GM12875 (cell line): ENCODE data around the gene ITK.

Experiments
- H3K4me3 ChIP-seq: one replicate; pipeline ENCODE4 v1.5.1; 2011; ENCODE audit warnings: low read depth, low read length, control low read depth
- TF ChIP-seq, protein P1 (sequence below): IDR thresholded peaks from 2 replicates; pipeline ENCODE4 v1.5.1; 2011; ENCODE audit warnings: low read depth, mild to moderate bottlenecking, control low read depth, inconsistent platforms, low read length, moderate library complexity, borderline replicate concordance; ENCODE audit not compliant: insufficient read depth

The ITK gene

DNA sequence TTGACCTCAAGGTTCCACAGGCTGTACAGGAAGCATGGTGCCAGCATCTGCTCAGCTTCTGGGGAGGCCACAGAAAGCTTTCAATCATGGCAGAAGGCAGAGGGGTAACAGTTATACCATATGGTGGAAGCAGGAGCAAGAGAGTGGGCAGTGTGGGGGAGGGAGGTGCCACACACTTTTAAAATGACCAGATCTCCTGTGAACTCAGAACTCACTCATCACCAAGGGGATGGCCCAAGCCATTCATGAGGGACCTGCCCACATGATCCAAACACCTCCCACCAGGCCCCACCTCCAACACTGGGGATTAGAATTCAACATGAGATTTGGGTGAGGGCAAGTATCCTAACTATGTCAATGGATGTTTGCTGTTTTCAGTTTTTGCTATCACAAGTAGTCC is 101.5 kb downstream of the ITK start:
- H3K4me3 ChIP-seq, result no peak overlapping the region
- TF ChIP-seq, protein P1, sequence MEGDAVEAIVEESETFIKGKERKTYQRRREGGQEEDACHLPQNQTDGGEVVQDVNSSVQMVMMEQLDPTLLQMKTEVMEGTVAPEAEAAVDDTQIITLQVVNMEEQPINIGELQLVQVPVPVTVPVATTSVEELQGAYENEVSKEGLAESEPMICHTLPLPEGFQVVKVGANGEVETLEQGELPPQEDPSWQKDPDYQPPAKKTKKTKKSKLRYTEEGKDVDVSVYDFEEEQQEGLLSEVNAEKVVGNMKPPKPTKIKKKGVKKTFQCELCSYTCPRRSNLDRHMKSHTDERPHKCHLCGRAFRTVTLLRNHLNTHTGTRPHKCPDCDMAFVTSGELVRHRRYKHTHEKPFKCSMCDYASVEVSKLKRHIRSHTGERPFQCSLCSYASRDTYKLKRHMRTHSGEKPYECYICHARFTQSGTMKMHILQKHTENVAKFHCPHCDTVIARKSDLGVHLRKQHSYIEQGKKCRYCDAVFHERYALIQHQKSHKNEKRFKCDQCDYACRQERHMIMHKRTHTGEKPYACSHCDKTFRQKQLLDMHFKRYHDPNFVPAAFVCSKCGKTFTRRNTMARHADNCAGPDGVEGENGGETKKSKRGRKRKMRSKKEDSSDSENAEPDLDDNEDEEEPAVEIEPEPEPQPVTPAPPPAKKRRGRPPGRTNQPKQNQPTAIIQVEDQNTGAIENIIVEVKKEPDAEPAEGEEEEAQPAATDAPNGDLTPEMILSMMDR, result no peak

DNA sequence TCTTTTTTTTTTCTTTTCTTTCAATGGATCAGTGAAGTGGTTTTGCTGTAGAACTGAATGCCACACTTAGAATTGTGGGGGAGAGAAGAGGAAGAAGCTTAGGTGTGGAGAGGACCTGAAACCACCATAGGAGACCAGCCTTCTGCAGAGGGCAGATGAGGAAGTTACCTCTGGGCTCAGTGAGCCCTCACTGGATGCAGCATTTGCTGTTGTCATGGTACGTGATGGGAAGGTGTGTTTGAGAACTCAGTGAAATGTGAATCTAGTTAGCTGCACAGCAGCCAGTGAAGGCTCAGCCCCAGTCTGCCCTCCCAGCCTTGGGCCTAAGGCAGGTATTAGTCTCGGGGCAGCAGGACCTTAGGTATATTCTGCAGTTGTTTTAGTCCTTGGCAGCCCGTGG is 102.8 kb downstream of the ITK start:
- TF ChIP-seq, protein P1, result no peak
- H3K4me3 ChIP-seq, result no peak overlapping the region

DNA sequence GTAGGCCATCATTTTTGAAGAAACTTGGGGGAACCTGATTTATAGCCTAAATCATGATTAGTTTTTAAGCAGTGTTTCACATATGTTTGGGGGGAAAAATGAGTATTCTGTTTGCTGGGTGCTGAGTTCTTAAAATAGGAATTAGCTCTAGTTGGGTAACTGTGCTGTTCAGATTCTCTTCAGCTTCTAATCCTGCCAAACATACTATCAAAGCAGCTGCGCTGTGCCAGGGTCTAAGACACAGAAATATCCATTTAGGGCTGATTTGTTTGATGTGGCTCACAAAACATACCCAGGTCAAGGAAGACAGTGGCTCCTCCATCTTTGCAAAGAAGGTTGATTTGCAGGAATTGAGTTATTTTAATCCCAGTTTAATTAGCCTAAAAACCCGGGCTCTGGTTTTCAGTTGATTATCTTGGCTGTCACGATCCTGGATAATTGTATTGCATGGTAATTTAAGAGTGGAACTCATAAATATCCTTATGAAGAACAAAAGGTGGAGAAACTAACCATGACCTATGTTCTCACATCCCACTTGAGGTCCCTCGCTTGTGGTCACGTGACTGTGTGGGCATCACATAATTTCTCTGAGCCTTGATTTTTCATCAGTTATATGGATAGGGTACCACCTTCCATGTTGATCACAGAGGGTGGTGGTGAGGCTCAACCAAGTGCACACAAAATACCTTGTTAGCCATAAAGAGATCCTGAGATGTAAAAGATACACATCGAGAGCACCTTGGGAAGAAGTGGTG is 104.0 kb downstream of the ITK start:
- H3K4me3 ChIP-seq, result no peak overlapping the region
- TF ChIP-seq, protein P1, result no peak

DNA sequence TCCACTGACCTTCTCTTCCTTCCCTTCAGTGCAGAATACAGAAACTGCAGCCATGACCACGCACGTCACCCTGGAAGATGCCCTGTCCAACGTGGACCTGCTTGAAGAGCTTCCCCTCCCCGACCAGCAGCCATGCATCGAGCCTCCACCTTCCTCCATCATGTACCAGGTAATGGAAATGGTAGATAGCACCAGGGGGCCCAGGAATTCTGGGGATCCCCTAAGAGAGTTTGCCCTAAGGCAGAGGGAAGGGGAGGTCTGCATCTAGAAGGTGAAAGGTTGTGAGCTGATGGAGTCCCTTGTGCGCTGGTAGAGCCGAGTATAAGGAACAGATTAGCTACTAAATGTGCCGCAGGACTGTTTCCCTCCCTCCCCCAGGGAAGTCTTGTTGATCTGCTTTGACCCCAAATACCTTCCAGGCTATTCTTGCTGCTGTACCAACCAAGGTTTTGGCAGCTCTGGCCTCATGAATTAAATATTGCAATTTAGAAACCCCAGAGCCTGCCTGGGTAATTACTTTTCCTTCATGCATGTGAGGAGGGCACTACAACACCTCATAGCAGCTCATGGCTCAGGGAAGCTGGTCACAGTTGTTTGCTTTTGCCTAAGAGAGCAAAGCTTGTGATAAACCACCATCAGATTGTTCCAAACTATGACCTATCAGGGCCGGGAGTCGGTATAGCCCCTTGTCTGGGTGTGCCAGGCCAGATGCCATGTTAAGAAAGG is 104.8 kb downstream of the ITK start:
- TF ChIP-seq, protein P1, result no peak
- no peak overlapping the region for H3K4me3 ChIP-seq

DNA sequence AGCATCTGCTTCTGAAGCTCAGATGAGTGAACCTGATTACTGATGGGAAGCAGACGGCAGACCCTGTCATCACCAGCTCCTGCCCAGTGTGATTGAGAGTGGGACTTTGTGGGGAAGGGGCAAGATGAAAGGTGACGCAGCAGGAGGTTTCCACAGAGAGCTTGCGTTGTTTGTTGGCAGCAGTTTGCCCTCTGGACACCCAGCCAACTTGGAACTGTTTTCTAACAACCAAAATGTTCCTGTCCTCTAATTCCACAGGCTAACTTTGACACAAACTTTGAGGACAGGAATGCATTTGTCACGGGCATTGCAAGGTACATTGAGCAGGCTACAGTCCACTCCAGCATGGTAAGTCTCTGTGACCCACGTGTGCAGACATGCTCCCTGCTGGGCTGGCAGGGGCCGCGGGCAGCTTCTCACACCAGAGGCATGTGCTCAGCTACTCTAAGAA is 106.1 kb downstream of the ITK start:
- TF ChIP-seq, protein P1, result no peak
- H3K4me3 ChIP-seq, result no peak overlapping the region

DNA sequence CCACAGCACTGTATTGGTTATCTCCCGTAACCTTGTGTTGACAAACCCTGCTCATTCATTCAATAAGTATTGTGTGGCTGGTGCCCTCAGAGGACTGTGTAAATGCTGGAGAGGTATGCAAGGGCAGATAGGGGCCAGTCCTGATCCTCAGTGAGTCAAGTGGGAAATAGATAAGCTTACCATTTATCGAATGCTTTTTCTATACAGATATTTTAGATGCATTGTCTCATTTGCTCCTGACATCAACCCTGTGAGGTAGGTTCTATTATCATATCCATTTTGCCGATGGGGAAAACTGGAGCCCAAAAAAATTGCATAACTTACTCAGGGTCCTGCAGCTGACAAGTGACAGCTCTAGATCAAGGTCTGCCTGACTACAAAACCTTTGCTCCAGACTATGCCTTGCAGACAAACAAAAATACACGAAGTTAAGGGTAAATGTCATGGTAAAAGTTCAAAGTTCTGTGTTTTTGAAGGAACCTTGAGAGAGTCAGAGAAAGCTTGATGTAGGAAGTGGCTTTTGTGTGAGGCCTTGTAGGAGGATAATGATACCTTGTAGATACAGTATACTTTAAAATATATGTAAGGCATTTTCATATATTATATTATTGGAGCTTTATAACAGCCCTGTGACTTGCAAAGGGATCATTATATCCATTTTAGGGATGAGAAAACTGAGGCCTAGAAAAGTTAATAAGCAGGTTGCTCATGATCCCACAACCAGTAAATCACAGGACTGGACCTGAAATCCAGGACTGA is 107.9 kb downstream of the ITK start:
- TF ChIP-seq, protein P1, result no peak
- H3K4me3 ChIP-seq, result no peak overlapping the region
